Measurements from ENCODE around the gene PCK2. TPM values are rescaled to one million over a fixed set of nuclear protein-coding genes. Genes with fewer than 3 reads are reported as not detected.

Gene PCK2
- total and polyA plus RNA-seq, 2 of the 8 experiments (the other 6 are each of a cell fraction or from before 2014, with no cell fraction given) = 81.9 to 115 TPM

- Histone ChIP-seq H4K20me1 (replicated peaks in 1 of 2; ENCODE audit: control insufficient read depth in 1 of 2, insufficient read depth in 2 of 2, low read length in 2 of 2) (no peaks in the 10 kb centered on the region), H4K5ac (ENCODE audit: insufficient read length, low read depth, low read length) (no peak overlapping the region), H2BK5ac (ENCODE audit: low read depth, low read length) (no peak overlapping the region), H3K27ac (ENCODE audit: low read depth, low read length) (no peak overlapping the region), H3K36me3 (ENCODE audit: control insufficient read depth in 2 of 4, insufficient read depth in 4 of 4, low read length in 3 of 4) (no peaks in the 10 kb centered on the region), H4K91ac (replicated peaks; ENCODE audit: insufficient read length, low read length) (no peak overlapping the region), H3K23me2 (ENCODE audit: low read depth, low read length) (peaks cover 4% of the 10 kb centered on the region), H3K27me3 (replicated peaks in 1 of 4; ENCODE audit: control insufficient read depth in 3 of 4, extremely low read depth in 1 of 4, insufficient read depth in 3 of 4, low read length in 3 of 4) (no peaks in the 10 kb centered on the region), H3K9ac (replicated peaks in 1 of 4; ENCODE audit: extremely low read depth in 1 of 4, low read depth in 3 of 4, low read length in 3 of 4) (no peak overlapping the region), H2AK5ac (ENCODE audit: low read depth, low read length) (0 out of 2 replicates have a peak overlapping the region, but pooled peaks have one; percentile 32), H3K79me1 (ENCODE audit: low read depth, low read length) (no peaks in the 10 kb centered on the region), H3K23ac (ENCODE audit: insufficient read length) (no peak overlapping the region), H3K4me2 (ENCODE audit: insufficient read depth in 1 of 2, low read depth in 2 of 2, low read length in 2 of 2) (no peak overlapping the region), H3K14ac (ENCODE audit: insufficient read length) (no peak overlapping the region), H2AFZ (ENCODE audit: low read length) (no peak overlapping the region), H2BK20ac (ENCODE audit: low read length) (no peak overlapping the region), H2BK12ac (ENCODE audit: low read depth, low read length) (no peak overlapping the region), H2BK15ac (ENCODE audit: low read length) (no peak overlapping the region), H3K4ac (replicated peaks; ENCODE audit: insufficient read length, low read depth, low read length) (no peak overlapping the region), H3K79me2 (ENCODE audit: control insufficient read depth in 1 of 2, insufficient read depth in 2 of 2, low read length in 2 of 2) (no peaks in the 10 kb centered on the region), H3K9me3 (ENCODE audit: insufficient read depth in 2 of 2, low read depth in 1 of 2, low read length in 1 of 2) (peaks cover 0 to under 1% of the 10 kb centered on the region in 2 experiments; a peak in 1 of 4 replicates), H2BK120ac (replicated peaks; ENCODE audit: low read depth, low read length) (no peak overlapping the region), H3K4me3 (ENCODE audit: extremely low read depth in 1 of 4, insufficient read depth in 2 of 4, low read depth in 3 of 4, low read length in 4 of 4) (no peak overlapping the region), H3K56ac (replicated peaks; ENCODE audit: insufficient read length, low read depth, low read length) (no peak overlapping the region), H3K18ac (ENCODE audit: extremely low read depth, low read length) (no peak overlapping the region), H3K4me1 (replicated peaks in 1 of 4; ENCODE audit: control insufficient read depth in 3 of 4, insufficient read depth in 4 of 4, low read length in 3 of 4) (no peaks in the 10 kb centered on the region), H4K8ac (ENCODE audit: extremely low read depth, insufficient read depth, low read length) (no peak overlapping the region)
- TF ChIP-seq USF2 (IDR thresholded peaks at IDR 0.05; ENCODE audit: low read length) (no peak), FOSL1 (IDR thresholded peaks at IDR 0.05; ENCODE audit: insufficient read depth, low read depth, low read length) (no peak), TEAD4 (IDR thresholded peaks at IDR 0.05; ENCODE audit: low read depth, low read length) (no peak), EGR1 (IDR thresholded peaks at IDR 0.05; ENCODE audit: borderline replicate concordance, low read depth, low read length) (no peak), SP4 (IDR thresholded peaks at IDR 0.05; ENCODE audit: low read length) (no peak), CTBP2 (IDR thresholded peaks at IDR 0.05; ENCODE audit: borderline replicate concordance, insufficient read depth, insufficient read length, low read length) (no peak), SIX5 (IDR thresholded peaks at IDR 0.05; ENCODE audit: low read depth, low read length) (no peak), TBP (IDR thresholded peaks at IDR 0.05; ENCODE audit: low read depth, low read length) (no peak), MAFK (IDR thresholded peaks at IDR 0.05; ENCODE audit: low read depth, low read length) (no peak), RAD21 (IDR thresholded peaks at IDR 0.05 in 1 of 2, conservative IDR thresholded peaks at IDR 0.05 in 1 of 2; ENCODE audit: low read depth in 2 of 2, low read length in 2 of 2) (no peak), CBX8 (IDR thresholded peaks at IDR 0.05; ENCODE audit: borderline replicate concordance, low read depth, low read length) (no peak), RXRA (IDR thresholded peaks at IDR 0.05; ENCODE audit: insufficient read depth, low read depth, low read length) (no peak)
- 93% methylated on average over 9 of the region's 9 CpGs; no CpG with 5 or more reads in 1 of the 2 experiments for WGBS, 2 experiments (ENCODE audit: extremely low coverage in 1 of 2, insufficient coverage in 1 of 2, insufficient read length in 1 of 2, insufficient replicate concordance in 2 of 2, low coverage in 1 of 2, low lambda C conversion rate in 2 of 2, missing lambda C conversion rate in 1 of 2)
- DNase-seq (ENCODE audit: low read depth in 1 of 2, low spot score in 2 of 2) (no peak), FAIRE-seq (no peak)
- CTCF ChIA-PET (ENCODE audit: partially characterized antibody) = interaction anchor here (0.6 to 12.2 kb wide), 24 partner anchors 8 to 1038 kb away, joined by 3 to 160 read pairs (median 4); partner anchors contain the start of genes CARMIL3, CIDEB, IRF9 and MDP1
- POLR2A ChIA-PET (ENCODE audit: partially characterized antibody) = interaction anchor here (0.7 to 23.9 kb wide), 9 partner anchors 8 to 121 kb away, joined by 3 to 626 read pairs (median 4); partner anchors contain the start of genes CPNE6, DHRS4L2, PCK2 and PSME1
These were observed 15.9 kb downstream of the PCK2 start for GRCh38 chr14:24110060-24110459.

Measured in H1 (cell line).